Measurements from ENCODE around the gene ABCD1. TPM values are rescaled to one million over a fixed set of nuclear protein-coding genes. Genes with fewer than 3 reads are reported as not detected.
"Not testable (repeated sequence)": the region's sequence is repeated elsewhere in the genome, so short reads cannot be mapped to it uniquely, and the experiment has no call there.

The ABCD1 gene
- total RNA-seq, result 53.8 and 71.6 TPM in 2 replicates
- 38.3 TPM for polyA plus RNA-seq (2012)

DNA sequence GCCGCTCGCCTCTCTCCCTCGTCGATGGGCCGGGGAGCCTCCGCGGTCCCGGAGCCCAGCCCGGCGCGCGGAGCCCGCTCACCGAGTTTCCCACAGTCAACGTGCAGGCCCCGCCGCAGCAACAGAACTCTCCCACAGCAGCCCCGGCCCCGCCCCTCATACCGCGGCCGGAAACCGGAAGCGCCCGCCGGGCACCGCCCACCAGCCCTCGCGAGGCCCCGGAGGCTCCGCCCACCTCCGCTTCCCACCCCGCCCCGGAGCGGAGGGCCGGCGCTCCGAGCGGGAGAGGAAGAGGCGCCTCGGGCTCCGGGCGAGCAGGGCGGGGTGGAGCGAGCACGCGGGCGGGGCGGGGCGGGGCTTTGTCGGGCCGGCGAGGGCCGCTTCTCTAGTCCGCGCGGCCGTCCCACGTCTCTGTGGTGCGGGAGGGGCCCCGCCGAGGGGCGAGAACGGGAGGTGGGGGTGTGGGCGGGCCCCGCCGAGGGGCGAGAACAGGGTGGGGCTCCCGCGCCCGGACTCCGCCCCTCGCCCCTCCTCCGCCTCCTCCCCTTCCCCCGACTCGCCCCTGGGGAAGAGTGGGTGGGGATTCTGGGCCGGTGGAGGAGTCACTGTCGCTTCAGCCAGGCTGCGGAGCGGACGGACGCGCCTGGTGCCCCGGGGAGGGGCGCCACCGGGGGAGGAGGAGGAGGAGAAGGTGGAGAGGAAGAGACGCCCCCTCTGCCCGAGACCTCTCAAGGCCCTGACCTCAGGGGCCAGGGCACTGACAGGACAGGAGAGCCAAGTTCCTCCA lies at the start of gene ABCD1, which contains the start of gene BCAP31:
ABCD1 (plus strand) TSS at position 605 of the 787 bp plus-strand sequence. CDS start 411 bp downstream, outside the sequence.
BCAP31 (minus strand) TSS at position 136 of the 787 bp plus-strand sequence. CDS start 1,143 bp downstream, outside the sequence.
- DNase-seq (ENCODE audit: low read depth), result peak; percentile 85

DNA sequence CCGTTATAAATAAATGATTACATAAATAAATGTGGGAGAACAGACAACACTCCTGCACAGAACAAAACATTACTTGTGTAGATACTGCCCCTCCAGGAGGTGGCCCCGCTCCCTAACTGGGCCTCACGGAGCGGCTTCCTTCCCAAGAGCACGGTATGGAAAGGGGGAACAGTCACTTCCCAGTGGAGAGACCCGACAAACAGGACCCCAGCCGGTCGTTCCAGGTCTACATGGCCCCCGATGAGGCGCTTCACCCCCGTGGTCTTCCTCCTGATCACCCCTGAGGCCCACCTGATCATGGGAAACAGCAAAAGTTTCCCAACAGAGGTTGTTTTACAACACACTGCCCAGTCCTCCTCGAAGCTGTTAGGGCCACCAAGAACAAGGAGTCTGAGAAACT lies 43.5 kb upstream of the ABCD1 start:
- no peak for DNase-seq (ENCODE audit: low read depth)

GRCh38 chrX:153683486-153683885 lies 41.2 kb upstream of the ABCD1 start:
- not testable (repeated sequence) for DNase-seq (ENCODE audit: low read depth)

GRCh38 chrX:153684467-153685155 lies 40.0 kb upstream of the ABCD1 start:
- no peak for DNase-seq (ENCODE audit: low read depth)

GRCh38 chrX:153685156-153685536 lies 39.5 kb upstream of the ABCD1 start:
- DNase-seq (ENCODE audit: low read depth), result no peak

GRCh38 chrX:153685751-153686696 lies 38.6 kb upstream of the ABCD1 start:
- DNase-seq (ENCODE audit: low read depth), result no peak

GRCh38 chrX:153686711-153687110 lies 37.9 kb upstream of the ABCD1 start:
- DNase-seq (ENCODE audit: low read depth), result no peak

GRCh38 chrX:153687121-153688039 lies 37.3 kb upstream of the ABCD1 start, which contains the start of gene SLC6A8:
Gene SLC6A8 (plus strand): TSS chrX:153687926. CDS start chrX:153688575, 649 bp downstream.
- peak; percentile 59 for DNase-seq (ENCODE audit: low read depth)

GRCh38 chrX:153688071-153688470 lies 36.6 kb upstream of the ABCD1 start:
- DNase-seq (ENCODE audit: low read depth), result no peak

GRCh38 chrX:153688506-153688905 lies 36.1 kb upstream of the ABCD1 start:
- DNase-seq (ENCODE audit: low read depth), result no peak

GRCh38 chrX:153688911-153689590 lies 35.6 kb upstream of the ABCD1 start:
- no peak for DNase-seq (ENCODE audit: low read depth)

DNA sequence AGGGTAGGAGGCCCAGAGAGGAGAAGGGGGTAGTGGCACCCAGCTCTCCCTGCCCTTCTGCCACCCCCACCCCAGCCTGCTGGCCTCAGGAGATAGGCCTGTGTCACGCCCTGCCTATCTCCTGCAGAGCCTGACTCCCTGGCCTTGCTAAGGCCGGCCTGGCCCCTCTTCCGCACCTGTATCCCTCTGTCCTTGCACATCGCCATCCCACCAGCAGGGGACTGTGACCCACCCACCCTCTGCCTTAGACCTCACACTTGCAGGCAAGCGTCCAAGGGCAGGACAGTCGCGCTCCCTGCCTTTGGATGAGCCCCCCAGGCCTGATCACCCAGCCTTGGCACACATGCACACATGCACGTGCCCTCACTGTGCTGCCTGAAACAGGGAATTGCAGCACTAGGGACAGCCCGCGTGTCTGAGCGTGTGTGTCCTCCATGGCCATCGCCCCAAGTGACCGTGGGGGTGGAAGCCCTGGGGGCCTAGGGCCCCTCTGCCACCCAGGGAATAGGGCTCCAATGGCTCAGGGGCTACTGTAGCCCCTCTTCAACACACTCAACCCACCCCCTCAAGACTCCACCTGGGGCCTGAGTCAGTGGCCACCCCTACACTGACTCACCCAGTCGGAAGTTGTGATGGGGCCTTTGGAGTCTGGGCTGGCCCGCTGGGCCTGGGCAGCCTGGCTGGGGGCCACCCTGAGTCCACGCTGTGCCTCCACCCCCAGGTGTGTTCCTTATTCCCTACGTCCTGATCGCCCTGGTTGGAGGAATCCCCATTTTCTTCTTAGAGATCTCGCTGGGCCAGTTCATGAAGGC lies 34.8 kb upstream of the ABCD1 start:
- no peak for DNase-seq (ENCODE audit: low read depth)

DNA sequence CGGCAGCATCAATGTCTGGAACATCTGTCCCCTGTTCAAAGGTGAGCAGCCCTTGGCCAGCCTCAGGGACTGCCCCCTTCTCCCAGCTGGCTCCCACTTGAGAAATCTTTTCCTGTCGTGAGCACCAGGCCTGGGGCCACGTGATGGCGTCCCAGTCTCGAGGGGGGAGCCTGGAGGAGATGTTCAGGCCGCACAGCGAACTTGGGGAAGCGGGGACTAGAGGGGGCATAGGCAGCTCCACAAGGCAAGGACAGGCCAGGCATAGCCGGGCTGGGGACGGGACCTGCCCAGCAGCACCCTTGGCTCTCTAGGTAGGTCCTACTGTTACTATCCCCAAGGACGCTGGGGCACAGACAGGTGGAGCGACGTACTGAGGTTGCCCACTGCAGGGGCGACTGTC lies 34.2 kb upstream of the ABCD1 start:
- no peak for DNase-seq (ENCODE audit: low read depth)

DNA sequence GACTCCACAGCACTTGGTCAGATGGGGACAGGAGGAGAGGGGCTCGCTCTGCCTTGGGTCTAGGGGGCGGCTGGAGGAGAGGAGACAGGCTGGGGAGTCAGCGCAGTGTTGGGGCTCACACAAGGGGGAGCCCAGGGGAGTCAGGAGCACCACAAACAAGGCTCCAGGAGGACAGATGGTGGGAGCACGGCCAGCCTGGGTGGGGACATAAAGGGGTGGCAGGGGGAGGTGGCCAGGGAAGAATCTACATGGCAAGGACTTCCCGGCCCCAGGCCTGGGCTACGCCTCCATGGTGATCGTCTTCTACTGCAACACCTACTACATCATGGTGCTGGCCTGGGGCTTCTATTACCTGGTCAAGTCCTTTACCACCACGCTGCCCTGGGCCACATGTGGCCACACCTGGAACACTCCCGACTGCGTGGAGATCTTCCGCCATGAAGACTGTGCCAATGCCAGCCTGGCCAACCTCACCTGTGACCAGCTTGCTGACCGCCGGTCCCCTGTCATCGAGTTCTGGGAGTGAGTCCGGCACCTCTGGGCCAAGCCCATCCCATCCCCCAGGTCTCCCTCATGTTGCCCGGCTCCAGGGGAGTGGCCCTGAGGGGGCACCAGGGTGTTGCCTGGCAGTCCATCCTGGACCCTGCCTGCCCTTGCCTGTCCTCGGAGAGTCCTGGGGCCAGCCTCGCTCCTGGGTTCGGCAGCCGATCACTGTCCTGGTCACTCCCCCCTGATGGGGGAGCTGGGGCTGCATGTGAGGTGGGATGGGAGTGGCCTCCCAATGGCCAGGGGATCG lies 33.4 kb upstream of the ABCD1 start:
- DNase-seq (ENCODE audit: low read depth), result not testable (repeated sequence)

- DNase-seq (ENCODE audit: low read depth), result no peak
Observed at GRCh38 chrX:153692003-153692402, 32.7 kb upstream of the ABCD1 start.

DNA sequence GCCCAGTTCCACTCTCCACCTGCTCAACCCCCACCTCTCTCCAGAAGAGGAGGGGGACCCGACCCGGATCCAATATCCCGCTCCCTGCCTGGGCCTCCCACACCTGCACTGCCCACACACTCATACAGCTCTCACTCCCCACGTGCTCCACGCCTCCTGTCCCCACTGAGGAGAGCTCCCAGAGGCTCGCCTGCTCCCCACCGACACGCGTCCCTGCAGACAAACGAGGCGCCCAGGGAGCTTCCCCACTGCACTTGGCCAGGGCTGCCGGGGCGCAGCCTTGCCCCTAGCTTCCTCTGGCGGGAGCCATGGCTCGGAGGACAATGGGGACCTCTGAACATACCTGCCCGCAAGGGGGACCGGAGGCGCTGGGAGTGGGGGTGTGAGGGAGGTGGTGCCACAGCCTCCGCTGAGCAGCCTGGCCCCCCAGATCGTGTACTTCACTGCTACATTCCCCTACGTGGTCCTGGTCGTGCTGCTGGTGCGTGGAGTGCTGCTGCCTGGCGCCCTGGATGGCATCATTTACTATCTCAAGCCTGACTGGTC lies 32.0 kb upstream of the ABCD1 start:
- no peak for DNase-seq (ENCODE audit: low read depth)
